GM06990 (cell line): ENCODE data around the gene DES.
"Not testable (repeated sequence)": the region's sequence is repeated elsewhere in the genome, so short reads cannot be mapped to it uniquely, and the experiment has no call there.

Experiments used
- DNase-seq: peaks from one replicate; pipeline ENCODE4 v3.0.0-alpha.2; 2011; ENCODE audit not compliant: insufficient read length; ENCODE audit errors: extremely low read depth
- H3K27me3 ChIP-seq: replicated peaks from 2 replicates; pipeline ENCODE4 v1.6.0; 2011; ENCODE audit warnings: low read length; ENCODE audit not compliant: control insufficient read depth, insufficient read depth
- H3K36me3 ChIP-seq: 2 replicates; pipeline ENCODE4 v1.5.1; 2011; ENCODE audit warnings: low read length; ENCODE audit not compliant: control insufficient read depth, insufficient read depth
- H3K4me3 ChIP-seq: replicated peaks from 2 replicates; pipeline ENCODE4 v1.5.1; 2011; ENCODE audit warnings: low read depth, mild to moderate bottlenecking, control low read depth, low read length
- CTCF ChIP-seq: IDR thresholded peaks from 2 replicates; pipeline ENCODE4 v1.5.1; 2011; ENCODE audit warnings: low read length, control low read depth, mild to moderate bottlenecking, inconsistent platforms; ENCODE audit not compliant: insufficient read depth, poor library complexity, severe bottlenecking

The DES gene

DNA sequence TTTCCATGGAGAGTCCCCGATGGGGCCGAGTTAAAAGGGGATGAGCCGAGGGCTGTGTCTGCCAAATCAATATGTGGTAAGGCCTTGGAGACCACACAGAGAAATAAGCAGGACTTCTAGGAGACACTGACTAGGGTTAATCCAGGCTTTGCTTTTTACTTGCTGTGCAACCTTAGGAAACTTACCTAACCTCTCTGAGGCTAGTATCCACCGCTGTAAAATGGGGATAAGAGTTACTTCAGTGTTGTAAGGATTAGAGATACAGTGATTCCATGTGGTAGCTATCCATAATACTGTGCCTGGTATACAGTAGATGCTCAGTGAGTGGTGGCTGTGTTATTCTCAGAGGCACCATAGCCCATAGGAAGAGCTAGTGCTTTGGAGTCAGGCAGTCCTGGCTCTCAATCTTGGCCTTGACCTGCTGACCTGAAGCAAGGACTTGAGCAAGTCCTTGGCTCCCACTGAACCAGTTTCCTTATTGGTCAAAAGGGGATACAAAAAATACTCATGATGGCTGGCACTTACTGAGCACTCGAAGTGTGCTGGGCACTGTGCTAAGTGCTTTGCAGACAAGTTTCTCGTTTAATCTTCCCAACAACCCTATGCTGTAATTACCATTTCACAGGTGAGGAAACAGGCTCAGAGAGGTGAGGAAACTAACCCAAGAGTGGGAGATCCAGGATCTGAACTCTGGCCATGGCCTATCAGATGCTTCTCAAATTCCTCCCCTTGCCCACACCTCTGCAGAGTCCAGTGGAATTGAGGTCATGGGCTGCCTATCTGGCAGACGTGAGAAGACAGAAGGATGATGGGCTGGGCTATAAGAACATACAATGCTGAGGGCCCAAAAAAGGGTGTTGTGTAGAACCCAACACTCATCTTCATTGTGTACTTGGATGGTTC, 12.0 kb upstream of the DES start:
- TF ChIP-seq CTCF, result no peak
- no peaks in the 10 kb centered on the region; the same call in 1 of the 2 replicates for H3K27me3 ChIP-seq
- H3K36me3 ChIP-seq, result no peaks in the 10 kb centered on the region
- no peak for DNase-seq
- no peak overlapping the region for H3K4me3 ChIP-seq

DNA sequence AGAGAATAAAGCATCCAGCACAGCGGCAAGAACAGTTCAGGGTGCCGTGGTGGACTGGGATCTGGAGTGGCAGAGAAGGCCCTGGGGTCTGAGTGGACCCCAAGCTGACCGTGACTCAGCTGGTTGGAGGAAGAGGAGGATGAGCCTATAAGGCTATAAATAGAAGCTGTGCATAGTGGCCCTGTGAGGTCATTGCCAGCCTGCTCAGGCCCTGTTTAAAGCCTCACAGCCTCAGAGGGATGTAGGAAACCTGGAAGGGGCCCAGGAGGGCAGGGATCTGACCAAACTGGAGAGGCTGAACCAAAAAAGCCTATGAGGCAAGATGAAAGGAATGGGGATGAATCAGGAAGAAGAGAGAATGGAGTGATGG, 11.3 kb upstream of the DES start:
- no peaks in the 10 kb centered on the region; the same call in 1 of the 2 replicates for H3K27me3 ChIP-seq
- no peak overlapping the region for H3K4me3 ChIP-seq
- H3K36me3 ChIP-seq, result no peaks in the 10 kb centered on the region
- TF ChIP-seq CTCF, result no peak
- no peak for DNase-seq

DNA sequence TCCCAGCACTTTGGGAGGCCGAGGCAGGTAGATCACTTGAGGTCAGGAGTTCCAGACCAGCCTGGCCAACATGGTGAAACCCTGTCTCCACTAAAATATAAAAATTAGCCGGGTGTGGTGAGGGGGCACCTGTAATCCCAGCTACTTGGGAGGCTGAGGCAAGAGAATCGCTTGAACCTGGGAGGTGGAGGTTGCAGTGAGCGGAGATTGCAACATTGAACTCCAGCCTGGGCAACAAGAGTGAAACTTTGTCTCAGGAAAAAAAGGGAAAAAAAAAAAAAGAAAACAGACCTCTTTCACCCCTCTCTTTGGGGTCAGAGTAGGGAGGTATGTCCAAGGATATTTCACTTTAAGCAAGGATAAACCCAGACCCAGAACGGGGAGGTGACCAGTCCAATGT, 10.8 kb upstream of the DES start:
- not testable (repeated sequence) for H3K27me3 ChIP-seq, H3K4me3 ChIP-seq, DNase-seq, H3K36me3 ChIP-seq

DNA sequence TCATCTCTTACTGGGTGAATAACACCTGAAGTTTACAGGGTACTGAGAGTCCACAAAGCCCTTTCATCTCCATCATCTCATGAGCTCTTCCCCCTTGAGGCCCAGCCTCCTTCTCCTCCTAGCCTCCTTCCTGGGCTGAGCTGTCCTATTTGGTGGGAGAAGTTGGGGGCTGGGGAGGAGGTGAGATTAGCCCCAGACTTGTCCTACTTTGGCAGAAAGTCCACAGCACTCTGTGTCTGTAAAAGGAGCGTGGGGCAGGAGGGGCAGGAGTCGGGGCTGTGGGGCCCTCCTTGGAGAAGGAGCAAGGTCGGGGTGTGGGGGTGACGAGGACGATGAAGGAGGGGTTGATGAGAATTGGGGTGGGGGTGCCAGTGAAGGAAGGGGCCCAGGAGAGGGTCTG, 10.0 kb upstream of the DES start:
- Histone ChIP-seq H3K4me3 (no peak overlapping the region), H3K27me3 (no peaks in the 10 kb centered on the region; the same call in 1 of the 2 replicates), H3K36me3 (no peaks in the 10 kb centered on the region)
- DNase-seq, result no peak
- no peak for TF ChIP-seq CTCF

DNA sequence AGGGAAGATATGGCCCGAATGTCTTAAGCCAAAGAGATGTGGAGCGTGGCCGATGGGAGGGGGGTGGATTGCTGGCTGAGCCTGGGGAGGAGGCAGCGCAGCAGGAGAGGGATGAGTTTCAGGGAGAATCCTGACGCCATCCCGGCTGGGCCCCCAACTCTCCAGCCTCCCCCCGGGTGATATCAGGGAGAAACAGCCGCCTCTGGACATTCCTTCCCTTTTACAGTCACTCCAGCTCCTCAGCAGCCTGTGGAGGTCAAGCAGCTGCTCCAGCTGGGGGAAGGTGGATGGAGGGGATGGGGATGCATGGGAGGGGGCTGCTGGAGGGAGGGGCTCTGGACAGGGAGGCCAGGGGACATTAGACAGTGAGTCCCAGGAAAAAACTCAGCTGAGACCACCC, 9.5 kb upstream of the DES start:
- no peaks in the 10 kb centered on the region for H3K36me3 ChIP-seq
- TF ChIP-seq CTCF, result no peak
- H3K4me3 ChIP-seq, result no peak overlapping the region
- no peak for DNase-seq
- no peaks in the 10 kb centered on the region; the same call in 1 of the 2 replicates for H3K27me3 ChIP-seq

DNA sequence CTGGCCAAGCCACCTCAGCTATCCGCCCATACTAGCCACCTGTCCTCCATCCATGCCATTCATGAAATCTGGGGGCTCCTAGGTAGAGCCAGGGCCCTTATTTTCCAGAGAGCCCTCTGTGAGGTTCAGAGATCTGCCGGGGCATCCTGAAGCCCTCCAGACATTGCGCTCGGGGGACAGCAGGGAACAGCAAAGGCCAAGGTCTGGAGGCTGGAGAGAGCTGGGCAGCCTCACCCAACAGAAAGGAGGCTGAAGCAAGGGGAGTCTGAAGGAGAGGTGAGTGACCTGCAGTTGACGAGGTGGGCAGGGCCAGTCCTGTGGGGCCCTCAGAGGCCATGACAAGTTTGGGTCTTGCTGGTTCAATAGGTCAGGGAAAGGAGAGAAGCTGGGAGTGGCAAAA, 8.6 kb upstream of the DES start:
- no peak for TF ChIP-seq CTCF
- Histone ChIP-seq H3K4me3 (no peak overlapping the region), H3K27me3 (no peaks in the 10 kb centered on the region; the same call in 1 of the 2 replicates), H3K36me3 (no peaks in the 10 kb centered on the region)
- no peak for DNase-seq
